ENCODE results near the gene ROR1. TPM values are rescaled to one million over a fixed set of nuclear protein-coding genes. Genes with fewer than 3 reads are reported as not detected.

The ROR1 gene
- total and polyA plus RNA-seq, 9 of the 15 experiments (the other 6 are each of a cell fraction or from before 2014, with no cell fraction given), result 0.02 TPM; not detected in 8

DNA sequence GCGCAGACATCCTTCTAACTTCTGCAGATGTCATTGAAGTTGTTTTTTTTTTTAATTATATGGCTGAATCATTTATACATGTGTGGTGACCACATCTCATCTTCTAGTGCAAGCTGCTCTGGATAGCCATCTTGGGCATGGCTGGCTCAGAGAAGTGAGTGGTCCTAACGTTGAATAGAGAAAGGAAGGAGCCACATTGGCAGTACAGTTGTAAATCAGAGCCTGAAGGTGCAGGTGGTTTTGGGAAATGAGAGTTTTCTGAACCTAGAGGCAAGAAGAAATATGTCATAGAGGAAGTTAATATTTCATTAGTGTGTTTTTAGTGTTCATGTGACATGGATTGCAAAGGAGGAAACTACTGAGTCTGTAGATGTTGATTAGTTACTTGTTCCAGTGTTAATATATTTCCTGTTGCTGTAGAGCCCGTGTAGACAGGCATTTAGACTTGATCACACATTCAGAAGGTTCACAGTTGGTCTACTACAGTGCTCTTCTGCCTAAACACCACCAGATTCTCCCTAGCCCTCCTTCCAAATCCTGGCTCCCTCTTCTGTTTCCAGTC lies 163.7 kb downstream of the ROR1 start:
- BruUV-seq (replicated peaks), result no TSS peak
- TF ChIP-seq ADNP (tag; IDR thresholded peaks at IDR 0.05) (no peak), NFE2 (IDR thresholded peaks at IDR 0.05; ENCODE audit: low read depth) (no peak), EGR1 (conservative IDR thresholded peaks at IDR 0.05) (no peak), MAZ (CRISPR knock-in tag; conservative IDR thresholded peaks at IDR 0.05 in 1 of 2, IDR thresholded peaks at IDR 0.05 in 1 of 2) (no peak), ILF3 (IDR thresholded peaks at IDR 0.05; ENCODE audit: borderline replicate concordance) (no peak), RHOXF2B (CRISPR knock-in tag; conservative IDR thresholded peaks at IDR 0.05) (no peak), ZBTB7A (IDR thresholded peaks at IDR 0.05; ENCODE audit: borderline replicate concordance, control insufficient read depth, low read depth, low read length) (no peak), ZNF76 (CRISPR knock-in tag; IDR thresholded peaks at IDR 0.05; ENCODE audit: borderline replicate concordance) (no peak), WHSC1 (IDR thresholded peaks at IDR 0.05; ENCODE audit: low read length) (no peak), HDGF (IDR thresholded peaks at IDR 0.05) (no peak), TEAD2 (tag; IDR thresholded peaks at IDR 0.05) (no peak), SMC3 (conservative IDR thresholded peaks at IDR 0.05; ENCODE audit: insufficient read depth, low read depth, low read length) (no peak), ZNF384 (IDR thresholded peaks at IDR 0.05; ENCODE audit: low read depth, low read length) (no peak), NFYB (IDR thresholded peaks at IDR 0.05; ENCODE audit: extremely low read depth, insufficient read length) (no peak)
- TF ChIP-seq, protein P1, sequence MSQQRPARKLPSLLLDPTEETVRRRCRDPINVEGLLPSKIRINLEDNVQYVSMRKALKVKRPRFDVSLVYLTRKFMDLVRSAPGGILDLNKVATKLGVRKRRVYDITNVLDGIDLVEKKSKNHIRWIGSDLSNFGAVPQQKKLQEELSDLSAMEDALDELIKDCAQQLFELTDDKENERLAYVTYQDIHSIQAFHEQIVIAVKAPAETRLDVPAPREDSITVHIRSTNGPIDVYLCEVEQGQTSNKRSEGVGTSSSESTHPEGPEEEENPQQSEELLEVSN (IDR thresholded peaks at IDR 0.05; ENCODE audit: borderline replicate concordance in 1 of 2, extremely low read depth in 1 of 2, insufficient read depth in 1 of 2, insufficient read length in 1 of 2, low read depth in 1 of 2, low read length in 1 of 2, poor library complexity in 1 of 2, severe bottlenecking in 1 of 2), result no peak
- TF ChIP-seq, protein P2, sequence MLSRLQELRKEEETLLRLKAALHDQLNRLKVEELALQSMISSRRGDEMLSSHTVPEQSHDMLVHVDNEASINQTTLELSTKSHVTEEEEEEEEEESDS (CRISPR knock-in tag; IDR thresholded peaks at IDR 0.05), result no peak
- TF ChIP-seq, protein P3, sequence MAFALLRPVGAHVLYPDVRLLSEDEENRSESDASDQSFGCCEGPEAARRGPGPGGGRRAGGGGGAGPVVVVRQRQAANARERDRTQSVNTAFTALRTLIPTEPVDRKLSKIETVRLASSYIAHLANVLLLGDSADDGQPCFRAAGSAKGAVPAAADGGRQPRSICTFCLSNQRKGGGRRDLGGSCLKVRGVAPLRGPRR (CRISPR knock-in tag; IDR thresholded peaks at IDR 0.05), result no peak
- H3K27ac ChIP-seq (ENCODE audit: extremely low read depth, low read depth, low read length), result no peak overlapping the region
- in situ Hi-C loops (cut with MboI) (no loop called here), intact Hi-C loops (cut with micrococcal nuclease) (no loop called here)
- WGBS (ENCODE audit: insufficient coverage, low coverage, missing lambda C conversion rate), result 0% methylated on average over 3 of the region's 3 CpGs
- H3K27me3 ChIP-seq (ENCODE audit: control insufficient read depth in 2 of 2, insufficient read depth in 2 of 2, low read length in 2 of 2), result no peaks in the 10 kb centered on the region
- no peak overlapping the region for H2AFZ ChIP-seq (ENCODE audit: low read depth, low read length)
- FAIRE-seq (no peak), DNase-seq (ENCODE audit: extremely low read depth in 1 of 4, low spot score in 3 of 4) (no peak), ATAC-seq (no peak)
- H3K4me2 ChIP-seq (ENCODE audit: insufficient read depth, low read length), result no peak overlapping the region
- H3K36me3 ChIP-seq (ENCODE audit: control insufficient read depth, insufficient read depth, low read length), result no peaks in the 10 kb centered on the region
- H3K9me1 ChIP-seq (ENCODE audit: control insufficient read depth, insufficient read depth, low read length), result no peaks in the 10 kb centered on the region
- H3K9ac ChIP-seq (ENCODE audit: insufficient read depth in 1 of 2, low read depth in 2 of 2, low read length in 2 of 2), result no peak overlapping the region
- CTCF ChIA-PET (ENCODE audit: low intra/inter-chr PET ratio), result no interaction called here
- H3K4me1 ChIP-seq (replicated peaks in 1 of 2; ENCODE audit: control insufficient read depth in 2 of 2, insufficient read depth in 2 of 2, low read length in 2 of 2), result no peaks in the 10 kb centered on the region
- no peaks in the 10 kb centered on the region for H4K20me1 ChIP-seq (replicated peaks; ENCODE audit: control insufficient read depth, insufficient read depth, low read length)
- no peaks in the 10 kb centered on the region for H3K9me3 ChIP-seq (replicated peaks; ENCODE audit: control insufficient read depth, insufficient read depth, low read depth, low read length)
- no peak overlapping the region for H3K4me3 ChIP-seq
- POLR2A ChIA-PET, result no interaction called here
- H3K79me2 ChIP-seq (ENCODE audit: control insufficient read depth, insufficient read depth, low read length), result no peaks in the 10 kb centered on the region
